HG02870 (cell line): ENCODE results near the gene GALNT17.
"Not testable (repeated sequence)": the region's sequence is repeated elsewhere in the genome, so short reads cannot be mapped to it uniquely, and the experiment has no call there.

Experiments used
- ATAC-seq: cut with Tn5 transposase; IDR thresholded peaks from one replicate; pipeline ENCODE4 v1.9.1; 2021; ENCODE audit warnings: mild to moderate bottlenecking, moderate library complexity; ENCODE audit not compliant: unreplicated experiment

Gene GALNT17

DNA sequence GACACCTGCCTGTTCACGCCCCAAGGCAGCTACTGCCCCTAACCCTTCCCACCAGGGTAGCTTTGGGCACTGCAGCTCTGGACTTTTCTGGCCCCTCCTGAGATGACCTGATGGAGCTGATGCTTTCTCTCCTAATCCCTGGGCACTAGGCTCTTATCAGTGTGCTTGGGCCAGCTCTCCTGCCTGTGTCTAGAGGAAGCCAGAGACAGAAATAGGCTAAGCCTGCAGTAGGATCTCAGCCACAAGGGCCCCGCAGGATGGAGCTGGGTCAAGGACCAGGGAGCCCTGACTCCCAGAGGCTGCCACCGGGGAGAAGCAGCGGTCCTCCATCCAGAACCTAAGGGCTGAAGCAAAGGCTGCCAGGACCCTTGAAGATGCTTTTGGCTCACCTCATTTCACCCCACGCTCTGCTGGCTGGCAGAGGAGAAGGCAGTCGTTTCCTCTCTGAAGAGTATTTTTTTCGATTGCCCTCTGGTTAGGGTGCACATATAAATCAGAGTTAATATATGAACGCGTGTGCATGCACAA is 580.8 kb downstream of the GALNT17 start:
- no peak for ATAC-seq

DNA sequence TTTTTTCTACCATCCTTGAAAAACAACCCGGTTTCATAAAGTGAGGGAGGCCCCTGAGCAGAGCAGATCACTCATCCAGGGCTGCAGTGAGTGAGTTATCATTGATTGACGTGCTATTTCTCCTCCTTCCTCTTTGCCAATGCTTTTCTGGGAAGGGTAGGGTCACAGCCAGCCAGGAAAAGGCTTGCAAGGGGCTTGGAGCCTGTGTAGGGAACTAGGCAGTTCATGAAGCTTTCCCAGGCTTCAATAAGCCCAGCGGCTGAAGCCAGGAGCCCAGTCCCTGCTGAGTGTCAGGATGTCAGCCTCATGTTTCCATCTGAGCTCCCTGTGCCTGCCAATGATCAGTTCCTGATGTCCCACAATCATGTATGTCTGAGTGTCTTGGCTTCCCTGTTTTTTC is 584.7 kb downstream of the GALNT17 start:
- ATAC-seq, result no peak

DNA sequence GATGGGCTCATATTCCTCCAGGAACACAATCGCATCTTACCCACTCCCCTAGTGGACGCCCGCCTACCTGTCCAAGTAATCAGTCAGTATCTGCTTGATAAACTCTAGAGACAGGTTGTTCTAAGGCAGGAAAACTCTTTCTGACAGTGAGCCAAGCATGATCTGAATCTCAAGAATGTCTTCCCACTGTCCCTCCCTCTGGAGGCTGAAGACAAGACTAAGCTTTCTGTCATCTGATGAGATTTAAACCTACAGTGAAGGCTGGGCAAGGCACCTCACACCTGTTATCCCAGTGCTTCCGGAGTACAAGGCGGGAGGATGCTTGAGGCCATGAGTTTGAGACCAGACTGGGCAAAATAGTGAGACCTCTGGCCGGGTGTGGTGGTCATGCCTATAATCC is 586.6 kb downstream of the GALNT17 start:
- no peak for ATAC-seq

DNA sequence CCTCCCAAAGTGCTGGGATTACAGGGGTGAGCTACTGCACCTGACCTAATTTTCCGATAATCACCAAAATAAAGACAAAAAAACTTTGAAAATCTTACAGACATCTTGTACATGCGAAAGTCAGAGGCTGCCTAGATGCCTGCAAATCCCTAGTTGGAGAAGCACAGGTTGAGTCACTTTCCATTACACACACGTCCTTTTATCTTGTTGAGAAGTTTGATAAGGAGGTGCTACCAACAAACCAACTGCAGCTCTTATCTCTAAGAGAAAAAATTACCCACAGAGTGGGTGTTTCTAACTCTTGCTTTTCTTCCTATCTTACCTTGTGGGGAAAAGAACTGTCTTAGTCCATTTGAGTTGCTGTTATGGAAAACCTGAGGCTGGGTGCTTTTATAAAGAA is 589.8 kb downstream of the GALNT17 start:
- no peak for ATAC-seq

DNA sequence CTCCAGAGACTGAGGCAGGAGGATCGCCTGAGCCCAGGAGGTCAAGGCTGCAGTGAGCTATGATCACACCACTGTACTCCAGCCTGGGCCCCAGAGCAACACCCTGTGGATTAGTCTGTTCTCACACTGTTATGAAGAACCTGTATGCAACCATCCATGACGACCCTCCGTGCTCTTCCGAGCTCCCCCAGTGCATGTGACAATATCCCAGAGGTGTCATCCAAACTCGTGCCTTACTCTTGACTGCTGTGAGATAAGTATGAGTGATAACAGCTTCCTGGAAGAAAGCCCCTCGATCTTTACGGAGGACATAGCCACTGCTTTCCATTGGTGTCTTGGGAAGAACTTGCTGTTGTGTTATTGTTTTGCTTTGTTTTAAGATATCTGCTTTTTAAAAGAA is 591.9 kb downstream of the GALNT17 start:
- ATAC-seq, result no peak

DNA sequence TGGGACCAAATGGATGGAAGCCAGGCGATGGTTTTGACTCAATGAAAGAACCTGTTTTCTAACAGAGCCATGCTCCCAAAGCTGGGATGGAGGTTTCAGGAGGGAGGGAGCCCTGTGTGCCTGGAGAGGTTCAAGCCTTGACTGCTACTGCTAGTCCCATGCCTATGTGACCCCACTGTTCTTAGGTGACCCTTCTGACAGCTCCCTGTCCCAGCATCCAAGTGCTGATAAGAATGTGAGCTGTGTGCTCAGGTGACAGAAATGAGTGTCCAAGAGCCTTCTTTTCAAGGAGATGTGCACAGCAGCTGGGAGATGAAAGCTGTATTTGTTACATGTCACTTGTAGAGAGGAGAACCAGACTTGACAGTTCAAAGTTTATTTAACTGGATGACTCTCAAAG is 595.4 kb downstream of the GALNT17 start:
- ATAC-seq, result no peak

DNA sequence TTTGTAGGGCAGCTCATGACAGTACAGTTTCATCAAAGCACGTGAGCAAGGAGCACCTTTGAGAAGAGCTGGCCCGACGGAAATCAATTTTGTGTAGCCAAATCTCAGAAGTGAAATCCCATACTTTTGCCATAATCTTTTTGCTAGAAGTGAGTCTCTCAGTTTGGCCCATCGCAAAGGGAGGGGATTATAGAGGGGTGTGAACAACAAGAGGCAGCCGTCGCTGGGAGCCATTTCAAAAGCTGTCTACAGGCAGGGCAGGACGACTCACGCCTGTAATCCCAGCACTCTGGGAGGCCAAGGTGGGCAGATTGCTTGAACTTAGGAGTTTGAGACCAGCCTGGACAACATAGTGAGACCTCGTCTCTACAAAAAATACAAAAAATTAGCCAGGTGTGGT is 599.8 kb downstream of the GALNT17 start:
- no peak for ATAC-seq

DNA sequence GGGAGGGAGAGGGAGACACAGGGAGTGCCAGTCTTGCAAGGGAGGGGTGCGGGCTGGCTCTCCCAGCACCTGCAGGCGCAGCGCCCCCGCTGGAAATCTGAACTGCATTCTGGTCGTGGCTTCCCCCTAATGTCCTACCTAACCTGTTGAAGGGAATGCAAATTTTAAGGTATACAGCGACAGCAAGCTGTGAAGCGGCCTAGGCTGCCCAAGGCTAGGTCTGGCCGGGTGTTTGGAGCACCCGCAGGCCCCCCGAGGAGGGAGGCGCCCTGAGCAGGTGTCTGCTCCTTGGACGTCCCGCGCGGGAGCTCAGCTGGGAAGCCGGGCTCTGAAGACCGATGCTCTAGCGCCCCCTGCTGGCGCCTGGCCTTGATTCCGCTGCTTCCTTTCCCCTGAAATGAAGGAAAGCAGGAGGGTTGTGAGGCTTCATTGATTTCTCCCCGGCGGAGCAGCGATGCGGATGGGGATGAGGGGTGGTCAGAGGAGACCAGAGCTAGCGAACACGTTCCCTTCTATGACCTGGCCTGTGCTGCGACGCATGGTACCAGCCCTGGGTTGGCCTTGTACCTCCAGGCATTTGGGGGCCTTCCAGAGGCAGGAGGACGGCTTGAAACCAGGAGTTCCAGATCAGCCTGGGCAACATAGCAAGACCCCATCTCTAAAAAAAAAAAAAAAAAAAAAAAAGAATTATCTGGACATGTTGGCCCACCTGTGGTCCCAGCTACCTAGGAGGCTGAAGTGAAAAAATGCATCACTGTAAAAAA is 601.3 kb downstream of the GALNT17 start:
- no peak for ATAC-seq

DNA sequence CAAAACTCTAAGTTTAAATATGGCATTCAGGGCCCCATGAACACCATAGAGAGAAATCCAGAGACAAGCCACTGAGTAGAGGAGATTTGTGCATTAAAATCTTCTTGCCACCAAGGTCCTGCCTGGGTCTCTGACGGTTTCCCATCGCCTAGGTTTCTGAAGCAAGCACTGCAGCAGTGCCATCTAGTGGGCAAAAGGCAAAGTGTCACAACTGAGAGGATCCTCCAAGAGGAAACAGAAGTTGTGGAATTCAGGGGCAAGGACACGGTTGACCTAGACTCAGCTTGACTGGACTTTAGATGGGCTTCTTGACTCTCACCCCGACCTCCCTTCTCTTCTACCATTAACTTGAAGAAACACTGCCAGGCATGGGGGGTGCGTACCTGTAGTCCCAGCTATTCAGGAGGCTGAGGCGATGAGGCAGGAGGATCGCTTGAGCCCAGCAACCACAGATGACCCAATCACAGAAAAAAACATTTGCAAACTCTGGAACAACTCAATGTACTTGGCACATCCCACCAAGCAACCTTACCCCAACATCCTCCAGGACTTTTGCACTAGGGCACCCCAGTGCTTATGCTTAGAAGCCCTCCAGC is 604.1 kb downstream of the GALNT17 start:
- ATAC-seq, result peak; percentile 62

DNA sequence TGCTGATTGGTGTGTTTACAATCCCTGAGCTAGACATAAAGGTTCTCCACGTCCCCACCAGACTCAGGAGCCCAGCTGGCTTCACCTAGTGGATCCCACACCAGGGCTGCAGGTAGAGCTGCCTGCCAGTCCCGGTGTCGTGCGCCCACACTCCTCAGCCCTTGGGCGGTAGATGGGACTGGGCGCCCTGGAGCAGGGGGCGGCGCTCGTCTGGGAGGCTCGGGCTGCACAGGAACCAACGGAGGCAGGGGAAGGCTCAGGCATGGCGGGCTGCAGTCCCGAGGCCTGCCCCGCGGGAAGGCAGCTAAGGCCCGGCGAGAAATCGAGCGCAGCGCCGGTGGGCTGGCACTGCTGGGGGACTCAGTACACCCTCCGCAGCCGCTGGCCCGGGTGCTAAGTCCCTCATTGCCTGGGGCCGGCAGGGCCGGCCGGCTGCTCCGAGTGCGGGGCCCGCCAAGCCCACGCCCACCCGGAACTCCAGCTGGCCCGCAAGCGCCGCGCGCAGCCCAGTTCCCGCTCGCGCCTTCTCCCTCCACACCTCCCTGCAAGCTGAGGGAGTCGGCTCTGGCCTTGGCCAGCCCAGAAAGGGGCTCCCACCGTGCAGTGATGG is 606.1 kb downstream of the GALNT17 start:
- not testable (repeated sequence) for ATAC-seq

DNA sequence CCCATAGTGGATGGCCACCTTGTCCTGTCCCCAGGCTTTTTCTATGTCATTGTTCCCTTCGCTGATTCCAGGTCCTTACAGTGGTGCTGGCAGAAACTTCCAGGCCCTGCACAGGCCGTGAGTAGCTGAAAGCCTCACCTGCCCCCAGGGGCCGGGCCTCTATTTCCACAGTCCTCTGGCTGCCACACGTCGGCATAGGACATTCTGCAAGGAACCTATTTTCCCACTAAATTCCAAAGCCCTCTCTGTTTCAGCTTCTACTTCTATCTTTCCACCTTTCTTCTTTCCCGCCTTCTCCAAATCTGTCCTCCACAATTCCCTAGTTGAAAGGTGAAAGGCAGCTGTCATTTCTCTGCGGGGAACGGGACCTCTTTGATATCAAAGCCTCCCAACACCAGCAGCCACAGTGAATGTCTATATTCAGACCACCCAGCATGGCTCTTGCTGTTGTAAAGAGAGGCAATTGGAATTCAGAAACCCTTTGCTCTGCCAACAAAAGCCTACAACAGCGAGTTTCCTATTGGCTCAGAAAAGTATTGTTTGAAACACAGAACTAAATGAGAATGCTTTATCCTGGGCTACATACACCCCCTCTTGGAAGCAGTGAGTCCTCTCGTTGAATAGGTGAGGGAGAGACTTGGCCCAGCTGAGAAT is 607.7 kb downstream of the GALNT17 start:
- ATAC-seq, result no peak

DNA sequence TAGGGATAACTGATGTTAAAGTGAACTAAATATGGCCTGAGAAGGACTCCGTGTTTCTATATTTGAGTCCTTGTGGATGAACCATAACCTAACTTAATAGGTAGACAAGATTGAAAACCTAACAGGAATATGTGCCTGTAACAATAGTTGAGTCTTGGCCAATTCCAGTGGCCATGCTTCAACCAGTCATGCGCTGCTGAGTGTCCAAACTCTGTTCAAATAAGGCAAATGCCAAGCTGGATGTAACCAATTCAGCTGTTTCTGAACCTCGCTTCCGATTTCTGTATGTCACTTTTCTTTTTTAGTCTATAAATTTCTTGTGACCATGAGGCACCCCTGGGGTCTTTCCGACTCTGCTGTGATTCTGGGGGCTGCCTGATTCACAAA is 608.2 kb downstream of the GALNT17 start:
- ATAC-seq, result no peak

DNA sequence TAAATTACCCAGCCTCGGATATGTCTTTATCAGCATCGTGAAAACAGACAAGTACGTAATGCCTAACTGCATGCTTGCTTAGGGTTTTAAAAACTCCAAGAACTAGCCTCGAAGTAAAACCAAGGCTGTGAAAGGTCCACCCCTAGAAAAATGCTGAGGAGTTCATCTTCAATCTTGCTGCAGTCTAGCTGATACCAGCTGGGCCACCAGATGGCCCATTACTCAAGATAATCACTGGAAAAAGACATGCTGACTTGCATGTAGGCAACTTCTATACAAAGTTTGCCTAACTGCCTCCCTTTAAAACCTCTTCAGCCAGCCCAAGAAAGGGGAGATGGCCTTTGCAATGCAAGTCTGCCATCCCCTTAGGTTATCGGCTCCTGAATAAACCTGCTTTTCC is 614.1 kb downstream of the GALNT17 start:
- ATAC-seq, result no peak

DNA sequence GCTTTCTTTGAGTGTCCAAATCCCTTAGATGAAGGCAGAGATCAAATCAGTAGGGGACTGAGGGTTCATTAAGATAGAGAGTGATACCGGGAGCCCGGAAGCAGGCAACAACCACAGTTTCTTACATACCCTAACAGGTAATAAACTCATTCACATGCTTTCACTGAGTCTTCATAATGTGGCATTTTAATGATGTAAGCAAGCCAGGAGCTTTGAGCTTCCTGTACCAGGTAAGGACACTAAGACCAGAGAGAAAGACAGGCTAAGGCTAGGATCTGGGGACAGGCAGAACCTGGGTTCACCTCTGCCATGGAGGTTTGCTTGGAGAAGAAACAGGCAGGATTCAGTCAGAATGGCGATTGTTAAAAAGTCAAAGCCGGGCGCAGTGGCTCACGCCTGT is 618.3 kb downstream of the GALNT17 start:
- no peak for ATAC-seq

DNA sequence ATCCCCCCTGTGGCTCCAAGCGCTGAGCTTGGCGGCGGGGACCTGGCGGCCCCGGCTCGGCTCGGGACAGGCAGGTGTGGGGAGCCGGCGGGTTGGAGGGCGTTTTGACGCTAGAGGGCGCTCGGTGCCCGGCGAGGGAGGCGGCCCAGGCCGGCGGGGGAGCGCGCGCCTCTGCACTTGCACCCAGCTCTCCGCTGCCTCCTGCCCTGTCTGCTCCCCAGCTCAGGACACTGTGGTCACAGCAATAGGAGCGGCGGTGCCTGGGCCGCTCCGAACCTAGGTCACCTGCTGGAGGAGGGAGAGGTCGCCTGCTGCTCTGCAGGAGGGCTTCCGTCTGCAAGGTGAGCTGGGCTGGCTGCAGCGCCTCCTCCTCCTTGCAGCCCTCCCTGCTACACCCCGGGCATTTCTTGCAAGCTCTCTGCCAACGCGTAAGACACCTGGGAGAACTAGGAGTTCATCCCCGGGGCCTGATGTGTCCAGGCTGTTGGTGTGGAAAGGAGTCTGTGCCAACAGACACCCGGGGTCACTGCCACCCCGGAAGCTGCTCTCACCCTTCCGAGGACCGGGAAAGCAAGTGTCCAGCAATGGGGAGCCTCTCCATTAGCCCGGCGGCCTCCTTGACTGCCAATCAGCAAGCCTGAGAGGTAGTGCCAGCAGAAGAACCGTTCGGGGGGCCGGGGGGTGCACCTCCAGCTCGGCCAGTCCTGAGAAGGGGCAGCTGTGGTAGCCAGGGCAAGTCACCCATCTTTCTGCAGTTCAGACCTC is 620.4 kb downstream of the GALNT17 start:
- ATAC-seq, result no peak

DNA sequence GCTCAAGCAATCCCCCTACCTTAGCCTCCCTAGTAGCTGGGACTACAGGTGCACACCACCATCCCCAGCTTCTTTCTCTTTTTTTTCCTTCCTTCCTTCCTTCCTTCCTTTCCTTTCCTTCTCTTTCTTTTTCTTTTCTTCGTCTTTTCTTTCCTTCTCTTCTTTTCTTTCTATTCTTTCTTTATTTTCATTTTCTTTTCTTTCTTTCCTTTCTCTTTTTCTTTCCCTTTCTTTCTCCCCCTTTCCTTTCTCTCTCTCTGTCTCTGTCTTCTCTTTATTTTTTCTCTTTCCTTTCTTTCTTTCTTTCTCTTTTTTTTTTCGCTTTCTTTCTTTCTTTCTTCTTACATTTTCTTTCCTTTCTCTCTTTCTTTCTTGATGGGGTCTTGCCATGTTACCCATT is 621.3 kb downstream of the GALNT17 start:
- ATAC-seq, result no peak

DNA sequence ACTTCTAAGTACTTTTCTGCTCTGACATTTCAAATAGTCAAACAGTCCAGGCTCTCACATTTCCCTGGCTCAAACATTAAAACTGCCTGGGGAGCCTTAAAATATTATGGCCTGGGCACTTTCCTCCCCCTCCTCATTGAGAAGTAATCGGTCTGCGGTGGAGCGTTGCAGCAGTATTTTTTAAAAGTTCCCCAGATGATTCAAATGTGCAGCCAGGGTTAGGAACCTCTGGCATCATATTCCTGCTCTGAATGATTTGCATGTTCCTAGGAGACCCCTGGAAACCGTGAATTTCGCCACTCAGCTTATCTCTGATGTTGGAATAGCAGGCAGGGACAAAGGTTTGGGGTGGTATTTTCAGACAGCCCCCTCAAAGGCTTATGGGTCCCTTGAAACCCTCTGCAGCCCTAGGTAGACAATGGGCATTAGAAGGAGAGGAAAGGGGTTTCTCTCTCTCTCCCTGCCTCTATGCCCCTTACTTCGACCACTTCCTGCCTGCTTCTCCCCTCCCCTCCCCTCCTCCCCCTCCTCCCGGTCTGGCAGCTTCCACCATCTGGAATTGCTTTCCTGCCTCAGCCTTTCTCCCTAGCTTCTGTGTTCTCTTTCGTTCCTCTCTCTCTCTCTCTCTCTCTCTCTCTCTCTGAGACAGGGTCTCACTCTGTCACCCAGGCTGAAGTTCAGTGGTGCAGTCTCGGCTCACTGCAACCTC is 622.2 kb downstream of the GALNT17 start:
- no peak for ATAC-seq

DNA sequence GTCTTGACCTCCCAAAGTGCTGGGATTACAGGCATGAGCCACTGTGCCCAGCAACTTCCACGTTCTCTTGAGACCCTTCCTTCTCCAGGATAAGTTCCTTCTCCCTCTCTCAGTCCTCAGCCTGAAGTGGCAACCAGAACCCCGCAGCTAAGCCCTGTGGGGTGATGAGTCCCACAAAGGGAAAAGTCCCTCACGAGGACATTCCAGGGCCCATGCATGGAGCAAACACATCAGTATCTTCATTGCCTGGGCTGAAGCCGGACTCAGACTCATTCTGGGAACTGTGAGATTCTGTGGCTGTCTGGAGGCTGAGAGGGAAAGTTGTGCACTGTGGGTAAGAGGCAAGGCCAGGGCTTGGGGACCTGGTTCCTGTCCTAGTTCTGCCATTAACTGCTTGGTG is 622.9 kb downstream of the GALNT17 start:
- ATAC-seq, result no peak

DNA sequence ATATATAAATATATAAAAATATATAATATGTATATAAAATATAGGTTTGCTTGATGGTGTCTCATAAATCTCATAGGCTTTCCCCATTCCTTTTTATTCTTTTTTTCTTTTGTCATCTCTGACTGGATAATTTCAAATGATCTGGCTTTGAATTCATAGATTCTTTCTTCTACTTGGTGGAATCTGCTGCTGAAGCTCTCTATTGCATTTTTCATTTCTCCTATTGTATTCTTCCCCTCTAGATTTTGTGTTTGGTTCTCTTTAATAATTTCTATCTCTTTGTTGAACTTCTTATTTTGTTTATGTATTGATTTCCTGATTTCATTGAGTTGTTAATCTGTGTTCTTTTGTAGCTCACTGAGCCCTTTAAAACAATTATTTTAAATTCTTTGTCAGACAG is 629.4 kb downstream of the GALNT17 start:
- ATAC-seq, result no peak
